Measurements from ENCODE around the gene MROH8. TPM values are rescaled to one million over a fixed set of nuclear protein-coding genes. Genes with fewer than 3 reads are reported as not detected.

MROH8 gene
- total and polyA plus RNA-seq, 2 of the 13 experiments (the other 11 are each of a cell fraction or from before 2014, with no cell fraction given): 2.6 to 5.5 TPM

DNA sequence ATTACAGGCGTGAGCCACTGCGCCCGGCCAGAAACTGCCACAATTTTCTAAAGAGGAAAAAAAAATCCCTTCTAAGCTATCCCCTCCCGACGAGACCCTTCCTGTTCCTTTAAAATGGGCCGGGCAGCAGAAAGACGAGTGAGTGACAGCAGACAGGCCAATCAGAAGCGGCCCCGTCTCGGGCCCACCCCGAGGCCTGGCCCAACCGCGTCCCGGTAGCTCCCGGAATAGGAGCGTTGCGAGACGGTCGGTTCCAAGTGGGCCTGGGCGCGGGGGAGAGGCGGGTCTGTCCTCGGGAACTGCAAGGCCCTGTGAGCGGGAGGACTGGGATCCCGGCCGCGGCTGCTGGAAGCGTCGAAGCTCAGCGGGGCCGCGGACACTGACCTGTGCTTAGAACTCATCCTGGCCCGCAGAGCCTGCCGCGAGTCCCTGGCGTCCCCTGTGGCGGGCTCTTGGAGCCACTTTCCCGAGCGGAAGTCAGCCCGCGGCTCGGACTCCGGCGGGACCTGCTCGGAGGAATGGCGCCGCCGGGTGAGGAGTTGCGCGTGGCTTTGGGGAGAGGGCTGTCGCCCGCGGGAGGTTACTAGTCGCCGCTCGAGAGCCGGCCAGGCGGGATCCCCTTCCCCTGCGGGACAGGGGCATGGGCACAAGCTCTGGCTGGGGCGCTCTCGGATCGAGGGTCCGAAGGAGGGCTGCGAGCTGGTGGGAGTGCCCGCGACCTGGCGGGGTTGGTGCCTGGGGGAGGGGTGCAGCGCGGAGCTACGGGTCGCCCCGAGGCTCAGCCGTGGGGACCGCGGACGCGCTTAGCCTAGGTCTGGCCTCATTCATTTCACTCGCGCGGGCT is at the start of gene MROH8, which contains the start of gene RPN2 (continued):
- TF ChIP-seq, protein P1, sequence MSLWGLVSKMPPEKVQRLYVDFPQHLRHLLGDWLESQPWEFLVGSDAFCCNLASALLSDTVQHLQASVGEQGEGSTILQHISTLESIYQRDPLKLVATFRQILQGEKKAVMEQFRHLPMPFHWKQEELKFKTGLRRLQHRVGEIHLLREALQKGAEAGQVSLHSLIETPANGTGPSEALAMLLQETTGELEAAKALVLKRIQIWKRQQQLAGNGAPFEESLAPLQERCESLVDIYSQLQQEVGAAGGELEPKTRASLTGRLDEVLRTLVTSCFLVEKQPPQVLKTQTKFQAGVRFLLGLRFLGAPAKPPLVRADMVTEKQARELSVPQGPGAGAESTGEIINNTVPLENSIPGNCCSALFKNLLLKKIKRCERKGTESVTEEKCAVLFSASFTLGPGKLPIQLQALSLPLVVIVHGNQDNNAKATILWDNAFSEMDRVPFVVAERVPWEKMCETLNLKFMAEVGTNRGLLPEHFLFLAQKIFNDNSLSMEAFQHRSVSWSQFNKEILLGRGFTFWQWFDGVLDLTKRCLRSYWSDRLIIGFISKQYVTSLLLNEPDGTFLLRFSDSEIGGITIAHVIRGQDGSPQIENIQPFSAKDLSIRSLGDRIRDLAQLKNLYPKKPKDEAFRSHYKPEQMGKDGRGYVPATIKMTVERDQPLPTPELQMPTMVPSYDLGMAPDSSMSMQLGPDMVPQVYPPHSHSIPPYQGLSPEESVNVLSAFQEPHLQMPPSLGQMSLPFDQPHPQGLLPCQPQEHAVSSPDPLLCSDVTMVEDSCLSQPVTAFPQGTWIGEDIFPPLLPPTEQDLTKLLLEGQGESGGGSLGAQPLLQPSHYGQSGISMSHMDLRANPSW (CRISPR knock-in tag; IDR thresholded peaks at IDR 0.05; ENCODE audit: borderline replicate concordance): peak; percentile 55; the same call in 1 of the 2 replicates
- TF ChIP-seq ZFY (CRISPR knock-in tag; IDR thresholded peaks at IDR 0.05) (peak; percentile 96), ZNF317 (CRISPR knock-in tag; IDR thresholded peaks at IDR 0.05) (peak; percentile 78), TCF12 (IDR thresholded peaks at IDR 0.05) (no peak), TCF12 (CRISPR knock-in tag; IDR thresholded peaks at IDR 0.05) (peak; percentile 86), ZNF766 (CRISPR knock-in tag; IDR thresholded peaks at IDR 0.05; ENCODE audit: borderline replicate concordance) (peak; percentile 82; the same call in 1 of the 2 replicates), ZKSCAN5 (CRISPR knock-in tag; IDR thresholded peaks at IDR 0.05) (peak; percentile 14; the same call in 1 of the 2 replicates), RFXAP (CRISPR knock-in tag; IDR thresholded peaks at IDR 0.05; ENCODE audit: borderline replicate concordance) (peak; percentile 91), ZNF790 (CRISPR knock-in tag; IDR thresholded peaks at IDR 0.05; ENCODE audit: borderline replicate concordance) (no peak; the same call in 1 of the 2 replicates), MTA3 (CRISPR knock-in tag; IDR thresholded peaks at IDR 0.05) (no peak), ARNTL (CRISPR knock-in tag; IDR thresholded peaks at IDR 0.05) (no peak), SMARCE1 (IDR thresholded peaks at IDR 0.05; ENCODE audit: borderline replicate concordance) (no peak), ZNF629 (CRISPR knock-in tag; conservative IDR thresholded peaks at IDR 0.05) (peak; percentile 31; the same call in 1 of the 2 replicates), ZNF367 (CRISPR knock-in tag; IDR thresholded peaks at IDR 0.05; ENCODE audit: borderline replicate concordance) (peak; percentile 56), PCBP1 (IDR thresholded peaks at IDR 0.05; ENCODE audit: borderline replicate concordance, low read depth, low read length) (peak; percentile 100), ISX (CRISPR knock-in tag; conservative IDR thresholded peaks at IDR 0.05) (peak; percentile 89; the same call in 1 of the 2 replicates), FOXK1 (CRISPR knock-in tag; IDR thresholded peaks at IDR 0.05; ENCODE audit: borderline replicate concordance, low read depth) (peak; percentile 89), ZNF549 (CRISPR knock-in tag; IDR thresholded peaks at IDR 0.05) (peak; percentile 89; the same call in 1 of the 2 replicates), HDAC2 (CRISPR knock-in tag; IDR thresholded peaks at IDR 0.05) (peak; percentile 65)
- TF ChIP-seq, protein P2, sequence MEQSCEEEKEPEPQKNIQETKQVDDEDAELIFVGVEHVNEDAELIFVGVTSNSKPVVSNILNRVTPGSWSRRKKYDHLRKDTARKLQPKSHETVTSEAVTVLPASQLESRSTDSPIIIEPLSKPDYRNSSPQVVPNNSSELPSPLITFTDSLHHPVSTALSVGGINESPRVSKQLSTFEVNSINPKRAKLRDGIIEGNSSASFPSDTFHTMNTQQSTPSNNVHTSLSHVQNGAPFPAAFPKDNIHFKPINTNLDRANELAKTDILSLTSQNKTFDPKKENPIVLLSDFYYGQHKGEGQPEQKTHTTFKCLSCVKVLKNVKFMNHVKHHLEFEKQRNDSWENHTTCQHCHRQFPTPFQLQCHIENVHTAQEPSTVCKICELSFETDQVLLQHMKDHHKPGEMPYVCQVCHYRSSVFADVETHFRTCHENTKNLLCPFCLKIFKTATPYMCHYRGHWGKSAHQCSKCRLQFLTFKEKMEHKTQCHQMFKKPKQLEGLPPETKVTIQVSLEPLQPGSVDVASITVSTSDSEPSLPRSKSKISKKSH (CRISPR knock-in tag; IDR thresholded peaks at IDR 0.05; ENCODE audit: borderline replicate concordance): peak; percentile 55; the same call in 1 of the 2 replicates
- TF ChIP-seq, protein P3, sequence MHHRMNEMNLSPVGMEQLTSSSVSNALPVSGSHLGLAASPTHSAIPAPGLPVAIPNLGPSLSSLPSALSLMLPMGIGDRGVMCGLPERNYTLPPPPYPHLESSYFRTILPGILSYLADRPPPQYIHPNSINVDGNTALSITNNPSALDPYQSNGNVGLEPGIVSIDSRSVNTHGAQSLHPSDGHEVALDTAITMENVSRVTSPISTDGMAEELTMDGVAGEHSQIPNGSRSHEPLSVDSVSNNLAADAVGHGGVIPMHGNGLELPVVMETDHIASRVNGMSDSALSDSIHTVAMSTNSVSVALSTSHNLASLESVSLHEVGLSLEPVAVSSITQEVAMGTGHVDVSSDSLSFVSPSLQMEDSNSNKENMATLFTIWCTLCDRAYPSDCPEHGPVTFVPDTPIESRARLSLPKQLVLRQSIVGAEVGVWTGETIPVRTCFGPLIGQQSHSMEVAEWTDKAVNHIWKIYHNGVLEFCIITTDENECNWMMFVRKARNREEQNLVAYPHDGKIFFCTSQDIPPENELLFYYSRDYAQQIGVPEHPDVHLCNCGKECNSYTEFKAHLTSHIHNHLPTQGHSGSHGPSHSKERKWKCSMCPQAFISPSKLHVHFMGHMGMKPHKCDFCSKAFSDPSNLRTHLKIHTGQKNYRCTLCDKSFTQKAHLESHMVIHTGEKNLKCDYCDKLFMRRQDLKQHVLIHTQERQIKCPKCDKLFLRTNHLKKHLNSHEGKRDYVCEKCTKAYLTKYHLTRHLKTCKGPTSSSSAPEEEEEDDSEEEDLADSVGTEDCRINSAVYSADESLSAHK (CRISPR knock-in tag; IDR thresholded peaks at IDR 0.05; ENCODE audit: borderline replicate concordance): 0 out of 2 replicates have a peak, but pooled peaks have one; percentile 60
- TF ChIP-seq, protein P4, sequence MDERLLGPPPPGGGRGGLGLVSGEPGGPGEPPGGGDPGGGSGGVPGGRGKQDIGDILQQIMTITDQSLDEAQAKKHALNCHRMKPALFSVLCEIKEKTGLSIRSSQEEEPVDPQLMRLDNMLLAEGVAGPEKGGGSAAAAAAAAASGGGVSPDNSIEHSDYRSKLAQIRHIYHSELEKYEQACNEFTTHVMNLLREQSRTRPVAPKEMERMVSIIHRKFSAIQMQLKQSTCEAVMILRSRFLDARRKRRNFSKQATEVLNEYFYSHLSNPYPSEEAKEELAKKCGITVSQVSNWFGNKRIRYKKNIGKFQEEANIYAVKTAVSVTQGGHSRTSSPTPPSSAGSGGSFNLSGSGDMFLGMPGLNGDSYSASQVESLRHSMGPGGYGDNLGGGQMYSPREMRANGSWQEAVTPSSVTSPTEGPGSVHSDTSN (CRISPR knock-in tag; IDR thresholded peaks at IDR 0.05): peak; percentile 99

Measured in HepG2 (cell line).